HG02938 (cell line): Measurements from ENCODE around the gene DNTT.

Experiments used
- ATAC-seq: cut with Tn5 transposase; IDR thresholded peaks from one replicate; pipeline ENCODE4 v1.9.1; 2021; ENCODE audit warnings: mild to moderate bottlenecking, moderate library complexity; ENCODE audit not compliant: unreplicated experiment

Gene DNTT

GRCh38 chr10:96341219-96342182, 37.3 kb downstream of the DNTT start:
- no peak for ATAC-seq

DNA sequence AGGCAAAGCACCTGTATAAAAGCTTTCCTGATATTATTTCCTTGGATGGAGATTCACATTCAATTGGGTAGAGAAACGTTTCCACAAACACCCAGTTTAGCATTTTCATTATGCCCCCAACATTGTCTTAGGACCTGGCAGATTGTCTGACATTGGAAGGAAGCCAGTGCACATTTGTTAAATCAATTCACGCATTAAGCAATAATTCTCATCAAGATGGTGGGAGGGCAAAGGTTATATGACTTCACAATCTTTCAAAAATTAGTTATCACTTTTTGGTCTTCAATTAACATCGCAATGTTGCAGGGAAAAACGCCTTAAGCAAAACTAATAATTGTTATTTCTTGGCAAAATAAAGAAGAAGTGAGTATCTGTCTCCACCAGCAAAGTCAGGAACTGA, 38.2 kb downstream of the DNTT start:
- ATAC-seq: no peak

DNA sequence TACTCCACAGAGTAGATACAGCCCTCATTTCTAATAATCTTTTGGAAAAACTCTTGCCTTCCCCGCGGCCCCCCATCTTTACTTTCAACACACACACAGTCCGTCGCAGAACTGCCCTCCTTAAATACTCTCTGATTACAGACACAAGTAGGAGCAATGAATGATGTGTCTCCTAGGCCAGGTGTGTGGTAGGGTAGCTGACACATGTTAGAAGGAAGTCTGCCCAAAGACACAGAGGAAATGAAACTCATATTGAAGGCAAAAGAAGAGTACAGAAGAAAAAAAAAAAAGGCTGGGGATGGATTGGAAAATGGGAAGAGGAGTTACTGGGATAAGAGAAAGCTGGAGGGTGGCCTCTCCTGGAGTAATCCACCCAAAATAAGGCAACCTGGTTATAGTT, 39.9 kb downstream of the DNTT start:
- no peak for ATAC-seq

DNA sequence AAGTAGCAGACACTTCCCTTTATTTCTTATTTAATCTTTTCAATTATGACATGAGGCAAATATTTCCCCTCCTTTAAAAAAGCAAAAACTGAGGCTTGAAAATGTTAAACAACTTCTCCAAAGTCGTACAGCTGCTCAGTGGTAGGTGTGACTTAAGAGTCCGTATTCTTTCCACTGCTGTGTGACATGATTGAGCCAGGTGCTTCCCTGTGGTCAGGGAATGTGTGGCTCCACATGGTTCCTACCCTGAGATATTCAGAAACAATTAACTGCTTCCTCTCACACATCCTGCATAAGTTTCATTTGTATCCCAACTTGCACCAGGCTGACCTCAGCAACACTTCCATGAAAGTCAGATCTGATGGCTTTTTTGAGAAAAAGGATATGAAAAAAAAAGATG, 41.0 kb downstream of the DNTT start:
- ATAC-seq: no peak

GRCh38 chr10:96346295-96346694, 42.1 kb downstream of the DNTT start:
- ATAC-seq: no peak

DNA sequence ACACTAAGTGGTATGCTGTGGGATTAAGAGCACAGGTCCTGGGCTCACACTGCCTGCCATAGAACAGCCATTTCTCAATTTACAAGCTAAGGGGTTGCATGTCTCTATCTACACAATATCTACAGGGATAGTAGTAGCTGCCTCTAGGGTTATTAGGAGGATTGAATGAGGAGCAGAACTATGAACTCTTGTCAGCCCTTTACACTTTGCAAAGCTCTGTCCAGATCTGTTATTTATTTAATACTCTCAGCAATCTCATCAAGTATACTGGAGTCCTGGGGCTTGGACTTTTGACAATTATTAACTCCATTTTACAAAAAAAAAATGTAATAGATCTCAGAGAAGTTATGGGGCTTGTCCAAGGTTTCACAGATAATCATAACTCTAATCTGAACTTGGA, 47.8 kb downstream of the DNTT start:
- ATAC-seq: no peak

GRCh38 chr10:96352582-96352981, 48.3 kb downstream of the DNTT start:
- no peak for ATAC-seq

DNA sequence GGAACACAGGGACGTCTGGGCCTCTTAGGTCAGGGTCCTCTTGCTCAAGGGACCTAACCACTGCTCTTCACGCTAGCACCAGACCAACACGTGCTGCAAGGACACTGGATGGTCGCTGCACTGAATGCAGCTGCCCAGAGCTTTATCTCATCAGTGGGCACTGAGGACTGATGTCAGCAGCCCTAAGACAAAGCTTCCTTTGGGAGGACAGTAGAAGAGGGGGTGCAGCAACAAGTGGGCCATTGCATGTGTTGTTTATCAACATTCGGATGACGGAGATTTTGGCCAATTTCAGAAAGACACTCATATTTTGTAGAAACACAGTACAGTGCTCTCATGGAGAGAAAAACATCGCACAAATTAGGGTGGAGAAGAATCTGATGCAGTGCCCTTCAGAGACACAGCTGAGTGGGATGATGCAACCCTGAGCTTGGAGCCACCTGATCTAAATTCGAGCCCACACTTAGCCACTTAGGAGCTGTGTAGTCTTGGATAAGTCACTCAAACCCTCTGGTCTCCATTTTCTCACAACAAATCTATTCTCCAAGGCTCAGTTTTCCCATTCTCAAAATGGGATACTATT, 52.9 kb downstream of the DNTT start:
- ATAC-seq: no peak

DNA sequence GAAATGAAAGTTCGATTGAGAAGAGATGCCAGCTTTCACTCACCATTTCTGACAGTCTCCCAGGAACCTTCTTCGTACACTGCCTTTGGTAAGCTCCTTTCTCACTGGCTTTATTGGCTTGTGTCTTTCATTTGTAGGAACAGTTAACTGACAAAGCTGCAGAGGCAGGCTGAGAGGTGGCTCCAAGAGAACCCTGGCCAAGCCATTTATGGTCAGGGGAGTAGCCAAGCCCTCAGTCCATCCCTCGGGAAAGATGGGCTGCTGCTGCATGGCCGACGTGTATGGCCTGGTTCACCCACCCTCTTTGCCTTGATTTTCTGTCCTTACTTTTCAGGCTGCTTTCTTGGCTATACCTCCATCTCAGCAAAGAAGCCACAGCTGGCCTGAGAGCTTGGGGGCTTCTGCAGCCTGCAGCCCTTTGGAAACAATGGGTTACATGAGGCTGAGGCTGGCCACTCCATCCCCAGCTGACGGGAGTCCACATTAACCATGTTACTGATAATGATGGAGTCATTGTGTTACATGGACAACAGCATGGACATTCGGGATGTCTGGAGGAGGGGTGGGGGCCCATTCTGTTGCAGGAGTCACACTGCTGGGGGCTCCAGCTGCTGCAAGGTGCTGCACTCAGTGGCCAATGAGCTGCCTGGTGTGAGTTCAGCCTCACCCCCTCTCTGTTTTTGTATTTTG, 54.8 kb downstream of the DNTT start, which contains the start of gene OPALIN:
Gene OPALIN, minus strand, starts transcription at position 152 of the 690 bp plus-strand sequence. Its CDS starts 106 bp downstream, at position 46.
- ATAC-seq: no peak

- no peak for ATAC-seq
Observed at GRCh38 chr10:96359616-96360015, 55.4 kb downstream of the DNTT start.

DNA sequence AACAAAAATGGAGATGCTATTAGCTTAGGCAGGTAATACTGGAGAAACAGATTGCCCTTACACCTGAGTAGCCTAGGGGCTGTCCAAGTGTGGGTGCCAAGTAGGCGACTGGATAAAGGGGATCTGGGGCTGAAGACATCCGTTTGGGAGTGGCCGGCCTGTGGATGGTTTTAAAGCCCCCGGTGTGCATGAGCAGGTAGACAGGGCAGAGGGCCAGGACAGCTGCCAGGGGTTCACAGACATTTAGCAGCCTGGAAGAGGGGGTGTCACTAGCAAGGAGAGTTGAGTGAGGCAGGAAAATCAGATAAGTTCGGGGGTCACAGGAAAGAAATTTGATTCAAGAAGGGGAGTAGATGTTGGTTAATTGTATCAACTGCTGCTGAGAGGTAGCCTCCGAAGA, 56.1 kb downstream of the DNTT start:
- no peak for ATAC-seq

- ATAC-seq: no peak
Observed at GRCh38 chr10:96360766-96361165, 56.5 kb downstream of the DNTT start.

- ATAC-seq: no peak
Observed at GRCh38 chr10:96365571-96365970, 61.3 kb downstream of the DNTT start.

- ATAC-seq: no peak
Observed at GRCh38 chr10:96366508-96366907, 62.3 kb downstream of the DNTT start.

DNA sequence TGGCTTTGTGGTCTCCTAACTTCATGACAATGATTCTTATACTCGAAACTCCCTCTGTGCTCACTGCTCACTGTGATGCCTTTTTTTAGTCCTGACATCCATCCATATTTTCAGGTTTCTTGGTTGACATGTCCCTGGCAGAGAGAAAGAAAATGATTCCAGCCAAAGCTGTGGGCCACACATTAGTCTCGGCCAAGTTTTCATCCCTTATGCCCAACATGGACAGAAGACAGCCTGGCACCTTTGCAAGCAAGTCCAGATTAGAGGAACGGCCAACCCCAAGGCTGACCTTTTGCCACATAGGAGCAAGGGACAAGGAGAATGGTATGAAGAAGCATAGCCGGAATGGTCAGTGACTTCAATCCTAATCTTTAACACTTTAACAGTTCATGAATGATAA, 63.2 kb downstream of the DNTT start:
- ATAC-seq: no peak

DNA sequence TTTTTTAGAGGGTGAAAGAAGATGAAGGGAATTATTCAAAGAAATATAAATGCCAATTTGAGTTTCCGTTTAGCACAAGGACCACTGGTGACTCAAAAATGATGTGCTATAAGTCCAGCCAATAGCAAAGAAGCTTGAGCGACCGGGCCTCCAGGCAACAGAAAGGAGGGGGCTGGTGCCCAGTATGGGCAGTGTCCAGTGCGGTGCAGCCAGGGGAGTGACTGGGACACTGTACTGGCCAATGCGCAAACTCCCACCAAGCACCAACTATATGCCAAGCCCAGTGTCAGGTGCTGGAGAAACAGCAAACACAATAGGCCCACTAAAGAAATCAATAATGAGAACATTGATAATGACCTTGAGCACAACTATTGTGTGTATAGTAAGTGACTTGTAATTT, 64.7 kb downstream of the DNTT start:
- ATAC-seq: no peak

GRCh38 chr10:96369890-96370583, 65.8 kb downstream of the DNTT start:
- ATAC-seq: no peak

DNA sequence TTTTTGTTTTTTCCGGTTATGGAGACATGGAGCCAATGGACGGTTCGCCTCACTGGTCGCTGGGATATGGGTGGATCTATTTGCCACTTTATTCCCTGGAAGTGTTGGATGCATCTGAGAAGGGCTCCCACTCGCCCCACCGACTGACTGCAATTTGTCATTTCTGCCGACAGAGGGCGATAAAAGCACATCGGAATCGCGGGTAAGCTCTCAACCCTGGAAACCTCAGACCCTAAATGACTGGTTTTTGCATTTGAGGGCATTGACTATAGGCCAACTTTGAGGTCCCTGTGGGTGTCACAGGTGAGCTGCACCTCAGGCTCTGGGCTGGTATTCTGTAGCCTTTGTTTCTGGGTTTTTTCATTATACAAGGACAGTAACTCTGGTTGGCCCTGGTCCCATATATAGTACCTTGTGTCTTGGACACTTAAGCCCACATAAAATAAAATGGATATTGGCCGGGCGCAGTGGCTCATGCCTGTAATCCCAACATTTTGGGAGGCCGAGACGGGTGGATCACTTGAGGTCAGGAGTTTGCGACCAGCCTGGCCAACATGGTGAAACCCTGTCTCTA, 66.4 kb downstream of the DNTT start:
- ATAC-seq: no peak

DNA sequence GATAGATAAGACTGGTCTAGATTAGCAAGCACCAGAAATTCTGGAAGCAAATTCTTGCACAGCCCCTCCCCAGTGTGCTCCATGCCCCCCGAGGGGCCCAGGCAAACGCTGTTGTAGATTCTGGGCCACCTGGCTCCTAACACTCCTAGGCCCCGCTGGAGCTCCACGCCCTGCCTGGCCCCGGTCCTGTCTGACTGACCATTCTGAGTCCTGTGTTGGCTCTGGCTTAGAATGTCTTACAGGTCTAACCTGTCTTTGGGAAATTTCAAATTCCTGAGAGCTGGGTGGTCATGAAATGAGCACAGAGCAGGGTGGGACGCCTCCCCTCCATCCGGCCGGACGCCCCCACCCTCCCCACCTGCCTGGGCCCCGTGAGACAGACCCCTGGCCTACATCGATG, 67.1 kb downstream of the DNTT start:
- no peak for ATAC-seq

DNA sequence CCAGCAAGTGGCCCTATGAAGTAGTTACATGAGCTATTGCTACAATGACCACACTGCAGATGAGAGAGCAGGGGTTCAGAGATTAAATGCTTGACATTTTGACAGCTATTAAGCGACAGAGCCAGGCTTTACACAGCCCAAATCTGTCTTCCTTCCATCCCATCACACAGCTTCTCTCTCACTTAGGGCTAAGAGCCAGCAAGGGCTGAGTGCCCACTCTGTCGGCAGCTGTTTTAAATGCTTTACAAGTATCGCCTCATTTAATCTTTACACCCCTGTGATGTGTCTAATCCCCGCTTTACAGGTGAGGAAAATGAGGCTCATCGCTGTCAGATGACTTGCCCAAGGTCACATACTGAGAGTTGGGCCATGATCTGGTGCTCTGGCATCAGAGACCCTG, 69.8 kb downstream of the DNTT start:
- no peak for ATAC-seq

DNA sequence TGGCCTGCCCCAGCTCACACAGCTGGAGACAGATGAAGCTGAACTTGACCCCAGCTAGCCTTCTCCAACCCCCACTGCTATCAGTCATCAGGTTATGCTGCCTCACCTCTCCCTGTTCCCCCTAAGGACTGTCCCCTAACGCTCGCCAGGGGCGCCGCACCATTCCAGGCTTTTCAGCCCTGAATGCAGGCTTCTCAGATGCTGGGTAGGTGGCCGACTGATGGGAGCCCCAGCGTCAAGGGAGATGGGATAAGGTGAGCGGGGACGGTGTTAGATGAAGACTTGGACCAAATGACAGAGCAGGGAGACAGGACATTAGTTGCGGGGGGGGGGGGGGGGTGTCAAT, 70.4 kb downstream of the DNTT start:
- no peak for ATAC-seq
